NOMO-1 treated with DMSO at 0.1 percent for 48 hours (cell line): Measurements from ENCODE around the gene CTSD.

Experiments
- DNase-seq: peaks from one replicate; lab custom pipeline; 2025; ENCODE audit not compliant: unreplicated experiment; lab: John Stamatoyannopoulos, UW

Gene CTSD

DNA sequence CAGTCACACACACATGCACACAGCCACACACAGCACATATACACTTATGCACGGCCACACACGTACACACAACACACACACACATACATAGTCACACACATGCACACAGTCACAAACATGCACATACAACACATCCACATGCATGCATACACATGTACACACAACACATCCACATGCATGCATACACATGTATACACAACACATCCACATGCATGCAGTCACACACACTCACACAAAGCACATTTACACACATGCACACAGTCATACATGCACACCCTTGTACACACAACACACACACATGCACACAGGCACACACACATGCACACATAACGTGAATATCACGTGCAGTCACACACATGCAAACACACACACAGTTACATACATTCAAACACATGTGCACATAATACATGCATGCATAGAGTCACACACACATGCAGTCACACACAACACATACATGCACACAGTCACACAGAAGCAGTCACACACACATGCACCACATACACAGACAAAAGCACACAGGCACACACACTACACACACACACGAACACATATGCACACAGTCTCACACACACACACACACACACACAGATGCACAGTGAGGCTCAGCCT, 32.2 kb downstream of the CTSD start:
- no peak for DNase-seq

DNA sequence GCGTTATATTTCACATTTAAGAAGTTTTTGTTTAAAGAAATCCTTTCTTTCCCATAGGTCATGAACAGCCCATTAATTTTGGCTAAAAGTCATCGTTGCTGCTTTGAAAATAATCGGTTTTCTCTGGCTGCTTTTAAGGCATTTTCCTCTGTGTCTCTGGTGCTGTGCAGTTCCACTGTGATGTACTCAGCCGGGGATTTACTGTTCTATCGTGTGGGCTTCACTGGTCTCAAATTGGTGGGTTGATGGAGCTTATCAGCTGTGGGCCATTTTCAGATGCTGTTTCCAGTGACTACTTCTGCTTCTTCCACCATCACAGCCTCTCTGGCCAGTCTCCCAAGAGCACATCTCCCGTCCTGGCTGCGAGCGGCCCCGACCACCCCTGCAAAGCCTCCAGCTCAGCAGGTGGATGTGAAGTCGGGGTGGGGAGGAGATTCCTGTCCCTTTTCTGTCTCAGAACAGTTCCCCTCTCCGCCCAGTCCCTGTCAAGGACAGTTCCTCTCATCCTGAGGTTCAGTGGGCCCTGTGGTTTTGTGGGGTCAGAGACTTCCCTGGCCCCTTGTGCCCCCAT, 33.6 kb downstream of the CTSD start:
- DNase-seq, result no peak

DNA sequence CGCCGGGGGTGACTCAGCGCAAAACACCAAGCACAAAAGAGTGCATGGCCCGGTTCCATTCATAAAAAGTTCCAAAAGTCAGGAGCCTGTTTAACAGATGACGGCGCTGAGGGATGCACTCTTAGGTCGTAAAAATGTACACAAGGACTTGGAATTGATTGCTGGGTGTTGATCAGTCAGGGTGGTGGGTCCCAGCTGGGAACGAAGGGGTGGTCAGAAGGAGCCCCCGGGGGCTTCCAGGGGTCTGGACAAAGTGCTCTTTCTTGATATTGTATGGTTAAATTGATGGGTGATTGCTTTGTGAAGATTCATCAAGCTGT, 34.1 kb downstream of the CTSD start:
- DNase-seq, result no peak

DNA sequence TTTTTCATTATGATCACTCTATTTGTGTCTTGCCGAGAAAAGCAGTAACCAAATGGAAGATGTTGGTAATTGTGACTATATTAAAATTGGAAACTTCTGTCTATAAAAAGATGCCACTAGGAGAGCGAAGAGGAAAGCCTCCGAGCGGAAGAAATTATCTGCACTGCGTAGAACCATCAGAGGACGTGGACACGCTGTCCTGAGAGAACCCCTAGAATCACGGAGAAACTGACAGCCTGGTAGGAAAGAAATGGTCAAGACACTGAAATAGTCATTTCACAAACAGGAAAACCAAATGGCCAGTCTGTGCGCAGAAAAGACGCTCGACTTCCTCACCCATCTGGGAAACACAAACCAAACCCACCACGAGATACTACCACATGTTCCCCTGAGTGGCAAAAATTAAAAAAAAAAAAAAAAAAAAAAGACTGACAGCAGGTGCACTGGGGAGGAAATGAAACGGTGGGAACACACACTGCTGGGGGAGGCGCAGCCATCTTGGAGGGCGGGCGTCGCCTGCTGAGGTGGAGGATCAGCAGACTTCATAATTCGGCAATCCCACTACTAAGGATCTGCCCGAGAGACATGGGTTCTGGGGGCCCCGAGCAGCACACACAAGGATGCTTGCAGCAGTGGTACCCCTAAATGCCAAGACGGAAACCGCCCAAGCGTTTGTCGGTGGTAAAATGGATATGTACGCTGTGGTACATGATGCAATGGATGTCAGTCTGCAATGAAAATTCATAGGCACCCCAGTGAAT, 34.6 kb downstream of the CTSD start:
- peak; percentile 25 for DNase-seq

DNA sequence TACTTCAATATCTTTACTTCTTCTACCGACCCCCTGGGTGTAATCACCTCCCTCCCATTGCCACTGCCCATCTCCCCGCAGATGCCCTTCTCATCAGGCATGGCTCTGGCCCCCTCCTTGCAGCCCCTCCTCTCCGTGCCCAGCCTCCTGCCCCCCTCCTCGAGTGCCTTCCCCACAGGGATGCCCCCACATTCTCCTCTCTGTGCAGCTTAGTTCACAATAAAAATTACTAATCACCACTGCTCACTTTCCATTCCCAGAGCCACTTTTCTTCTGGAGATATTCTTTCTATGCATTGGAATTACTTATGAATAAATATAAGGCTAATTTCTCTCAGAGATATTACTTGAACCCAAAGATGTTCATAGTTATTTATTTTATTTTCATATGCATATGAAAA, 35.4 kb downstream of the CTSD start:
- DNase-seq, result no peak

DNA sequence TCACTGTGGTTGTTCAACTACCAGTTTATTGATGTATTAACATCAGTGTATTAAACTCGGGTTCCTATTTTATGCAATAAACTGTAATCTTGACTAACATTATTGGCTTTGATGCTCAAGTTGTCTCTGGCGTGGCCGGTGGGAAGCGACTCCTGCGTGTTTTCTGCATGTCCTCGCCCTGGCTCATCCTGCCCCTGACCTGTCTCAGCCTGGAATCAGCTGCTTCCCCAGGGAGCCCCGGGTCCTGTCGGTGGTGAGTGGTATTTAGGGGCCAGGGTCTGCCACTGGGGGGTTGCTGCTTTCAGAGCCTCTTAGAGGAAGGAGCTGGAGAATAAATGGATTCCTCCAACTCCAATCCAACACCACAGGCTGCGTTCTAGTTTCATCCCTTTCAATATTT, 35.9 kb downstream of the CTSD start:
- DNase-seq, result no peak

DNA sequence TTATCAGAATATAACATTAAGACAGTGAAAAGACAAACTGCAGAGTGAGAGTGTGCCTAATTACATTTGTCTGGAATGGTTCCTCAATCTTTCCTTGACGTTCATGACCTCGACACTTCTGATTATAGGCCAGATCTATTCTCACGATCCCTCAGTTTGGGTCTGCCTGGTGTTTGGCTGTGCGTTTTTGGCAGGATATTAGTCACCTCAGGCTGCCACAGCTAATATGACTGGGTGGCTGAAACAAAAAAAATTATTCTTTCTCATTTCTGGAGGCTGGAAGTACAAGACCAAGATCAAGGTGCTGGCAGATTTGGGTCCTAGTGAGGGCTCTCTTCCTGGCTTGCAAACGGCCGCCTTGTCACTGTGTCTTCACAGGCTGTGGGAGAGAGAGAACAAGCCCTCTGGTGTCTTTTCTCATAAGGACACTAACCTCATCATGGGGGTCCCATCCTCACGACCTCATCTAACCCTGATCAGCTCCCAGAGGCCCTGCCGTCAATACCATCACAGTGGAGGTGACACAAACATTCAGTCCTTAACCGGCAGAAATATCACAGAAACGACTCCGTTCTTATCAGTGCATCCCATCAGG, 36.5 kb downstream of the CTSD start:
- DNase-seq, result no peak

DNA sequence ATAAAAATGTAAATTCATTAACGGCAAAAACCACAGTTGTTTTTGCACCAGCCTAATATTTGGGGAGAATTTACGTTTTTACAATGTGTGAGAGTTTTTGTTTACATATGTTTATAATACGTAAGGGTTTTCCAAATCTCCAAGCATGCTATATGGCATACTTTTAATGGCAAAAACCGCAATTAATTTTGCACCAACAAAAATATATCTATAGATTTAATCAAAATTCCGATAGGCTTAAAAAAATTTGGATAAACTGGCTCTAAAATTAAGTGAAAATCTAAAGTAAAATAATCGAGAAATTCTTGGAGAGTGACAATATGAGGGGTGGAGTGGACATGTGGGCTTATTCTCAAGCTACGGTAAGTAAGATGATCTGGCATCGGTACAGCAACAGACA, 43.9 kb downstream of the CTSD start:
- DNase-seq, result no peak

DNA sequence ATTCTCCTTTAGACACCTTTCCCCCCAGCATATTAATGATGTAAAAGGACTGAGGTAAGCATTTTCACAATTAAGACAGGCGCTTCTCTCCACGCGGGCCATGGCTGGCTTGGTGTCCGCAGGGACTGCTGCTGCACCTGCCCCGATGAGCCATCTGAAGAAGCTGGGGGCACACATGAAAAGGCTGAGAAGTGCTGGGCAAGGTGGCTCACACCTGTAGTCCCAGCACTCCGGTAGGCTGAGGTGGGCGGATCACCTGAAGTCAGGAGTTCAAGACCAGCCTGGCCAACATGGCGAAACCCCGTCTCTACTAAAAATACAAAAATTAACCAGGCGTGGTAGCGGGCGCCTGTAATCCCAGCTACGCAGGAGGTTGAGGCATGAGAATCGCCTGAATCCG, 45.4 kb downstream of the CTSD start:
- DNase-seq, result no peak

DNA sequence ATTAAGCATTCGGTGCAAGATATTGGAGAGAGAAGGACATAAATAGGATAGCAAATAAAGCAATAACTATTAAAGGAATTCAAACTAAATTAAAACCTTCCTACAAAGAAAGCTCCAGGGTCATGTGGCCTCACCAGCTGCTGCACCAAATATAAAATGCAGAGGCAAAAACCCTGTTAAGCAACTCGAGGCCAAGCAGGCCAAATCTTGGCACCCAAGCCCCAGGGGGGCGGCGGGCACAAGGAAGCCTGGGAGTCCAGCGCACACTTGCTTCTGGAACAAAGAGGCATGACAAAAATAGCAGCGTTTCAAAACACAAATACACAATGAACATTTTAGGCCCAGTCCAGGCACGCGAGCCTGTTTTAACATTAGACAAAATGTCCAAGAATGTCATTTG, 46.0 kb downstream of the CTSD start:
- DNase-seq, result no peak

DNA sequence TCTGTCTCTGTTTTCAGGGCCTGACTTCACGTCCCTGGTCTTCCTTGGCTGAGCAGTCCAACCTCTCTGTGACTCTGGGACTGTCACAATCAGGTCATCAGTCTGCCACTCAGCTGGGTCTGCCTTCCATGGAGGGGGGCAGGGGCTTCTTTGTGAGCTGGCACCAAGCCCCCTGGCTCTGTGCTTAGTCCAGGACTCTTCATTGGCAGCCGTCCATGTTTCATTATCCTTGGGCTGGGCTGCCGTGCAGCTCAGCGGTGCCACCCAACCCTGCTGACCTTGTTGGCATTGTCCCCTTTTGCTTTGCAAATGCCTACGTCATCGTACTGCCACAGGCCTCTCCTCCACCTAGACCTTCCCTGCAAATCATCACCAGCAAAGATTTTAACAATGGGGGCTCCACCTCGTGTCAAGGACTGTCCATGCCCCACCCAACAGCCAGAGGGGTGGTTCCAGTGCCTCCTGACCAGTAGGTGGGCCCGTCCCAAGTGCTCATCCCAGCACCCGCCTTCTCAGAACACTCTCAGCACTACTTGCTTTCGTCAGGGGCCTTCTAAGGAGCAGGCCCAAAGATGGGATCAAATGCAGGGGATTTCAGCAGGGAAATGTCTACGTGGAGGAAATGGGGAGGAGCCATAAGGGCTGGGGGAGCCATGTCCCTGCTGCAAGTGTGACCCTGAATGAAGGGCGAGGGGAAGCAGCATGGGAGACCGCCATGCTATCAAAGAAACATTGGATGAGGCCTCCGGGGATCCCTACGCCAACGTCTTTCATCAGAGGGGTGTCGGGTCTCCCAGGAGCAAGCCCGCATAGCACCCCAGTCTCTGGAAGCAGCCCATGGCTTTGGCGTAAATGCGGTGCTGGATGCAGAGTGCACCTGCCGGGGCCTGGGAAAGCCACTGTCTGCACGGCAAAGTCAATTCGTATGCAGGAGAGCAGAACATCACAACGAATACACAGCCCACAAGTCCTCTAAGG, 48.5 kb downstream of the CTSD start:
- DNase-seq, result no peak

DNA sequence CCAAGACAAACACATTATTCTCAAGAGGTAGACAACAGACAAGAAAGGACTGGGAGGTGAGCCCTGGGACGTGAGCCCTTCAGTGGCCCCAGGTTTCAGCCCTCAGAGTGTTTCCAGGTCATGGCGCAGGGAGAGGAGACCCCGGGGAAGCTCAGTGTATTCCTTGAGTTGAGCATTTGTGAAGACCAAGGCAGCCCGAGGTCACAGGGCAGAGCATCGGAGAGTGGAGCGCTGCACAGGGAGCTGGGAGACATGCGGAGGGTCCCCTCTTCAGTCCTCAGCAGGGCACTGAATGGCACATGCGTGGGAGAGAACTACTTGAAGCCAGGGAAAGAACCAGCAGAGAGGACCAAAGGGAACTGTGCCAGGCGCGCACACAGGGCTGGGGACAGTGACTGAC, 55.0 kb downstream of the CTSD start:
- DNase-seq, result no peak

DNA sequence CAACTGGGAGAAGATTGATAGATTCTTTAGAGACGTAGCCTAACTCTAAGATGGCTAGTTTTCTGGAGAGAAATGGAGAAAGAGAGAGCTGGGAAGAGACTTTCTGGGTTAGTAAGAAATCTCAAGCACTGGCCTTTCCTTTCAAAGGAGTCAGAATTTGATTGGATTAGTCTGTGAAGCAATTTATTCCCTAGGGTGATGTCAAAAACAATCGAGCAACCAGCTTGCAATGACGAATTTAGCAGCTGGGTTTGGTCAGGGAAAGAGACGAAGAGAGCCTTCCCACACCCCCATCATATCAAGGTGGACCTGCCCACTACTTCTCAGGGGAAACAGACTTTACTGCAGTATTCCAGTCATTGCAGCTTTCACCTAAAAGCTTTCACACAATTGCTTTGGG, 56.0 kb downstream of the CTSD start:
- DNase-seq, result no peak

DNA sequence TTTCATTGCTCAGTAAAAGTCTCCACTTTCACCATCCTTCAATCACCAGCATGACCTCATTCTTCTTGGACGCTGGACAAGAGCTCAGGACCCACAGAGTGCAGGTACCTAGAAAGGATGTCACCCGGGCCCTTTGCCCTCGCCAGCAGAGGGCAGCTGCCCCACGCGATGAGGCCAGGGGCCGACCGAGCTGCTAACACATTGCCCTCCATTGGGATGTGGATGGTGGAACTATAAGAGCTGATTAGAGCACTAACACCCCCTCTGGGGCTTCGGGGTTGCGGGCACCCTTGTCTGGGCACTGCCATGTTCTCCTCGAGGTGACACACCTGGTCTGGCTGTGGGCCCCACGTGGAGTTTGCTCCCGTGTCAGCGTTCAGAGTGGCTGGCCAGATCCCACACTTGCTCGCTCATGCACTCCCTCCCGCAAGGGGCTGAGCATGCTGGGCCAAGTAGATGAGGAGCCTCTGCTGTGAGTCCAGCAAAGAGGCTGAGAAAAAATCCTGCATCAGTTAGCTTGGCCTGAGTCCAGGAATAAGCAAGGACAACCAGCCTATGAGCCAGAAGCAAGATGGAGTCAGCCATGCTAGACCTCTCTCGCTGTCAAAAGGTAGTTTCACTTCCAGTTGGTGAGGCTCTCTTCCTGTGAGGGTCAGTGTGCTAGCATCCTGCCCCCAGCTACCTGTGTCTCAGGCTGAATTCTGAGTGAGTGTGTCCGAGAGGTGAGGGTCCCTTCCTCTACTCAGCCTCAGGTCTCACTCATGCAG, 56.9 kb downstream of the CTSD start:
- DNase-seq, result peak; percentile 31

DNA sequence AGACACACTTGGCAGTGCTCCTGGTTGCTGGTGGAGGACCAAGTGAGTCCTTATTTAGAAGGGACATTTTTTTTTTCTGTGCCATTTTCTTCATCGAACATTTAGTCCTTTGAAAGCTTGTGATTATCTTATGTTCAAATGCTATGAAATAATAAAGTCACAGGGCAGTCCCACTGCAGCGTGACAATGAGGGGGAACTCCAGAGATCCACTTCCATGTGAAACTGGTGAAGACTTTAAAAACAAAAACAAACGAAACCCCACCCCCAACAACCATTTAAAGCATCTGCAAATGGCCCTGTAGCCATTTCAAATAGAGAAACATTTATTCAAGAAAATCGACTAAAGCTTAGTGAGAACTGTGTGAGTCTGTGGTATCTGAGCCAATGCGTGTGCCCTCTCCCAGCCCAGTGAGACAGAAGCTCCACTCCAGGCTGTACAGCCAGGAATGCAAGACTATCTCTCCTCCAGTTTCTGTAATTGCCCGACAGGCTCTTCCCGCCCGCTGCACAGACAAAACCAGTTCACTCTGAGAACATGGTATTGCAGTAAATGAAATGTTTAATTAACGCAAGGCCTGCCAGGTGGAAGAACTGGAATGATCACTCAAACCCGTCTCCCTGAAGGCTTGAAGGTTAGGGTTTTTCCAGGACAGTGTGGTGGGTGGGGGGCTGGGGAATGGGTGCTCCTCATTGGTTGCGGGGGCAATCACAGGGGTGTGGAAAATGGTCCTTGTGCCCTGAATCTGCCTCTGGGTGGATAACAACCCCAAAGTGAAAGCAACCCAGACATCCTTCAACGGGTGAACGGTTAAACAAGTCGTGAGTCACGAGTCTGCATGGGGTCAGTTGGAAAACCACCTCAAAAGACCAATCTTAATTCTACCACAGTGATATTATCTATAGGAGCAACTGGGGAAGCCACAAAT, 58.3 kb downstream of the CTSD start:
- DNase-seq, result no peak

DNA sequence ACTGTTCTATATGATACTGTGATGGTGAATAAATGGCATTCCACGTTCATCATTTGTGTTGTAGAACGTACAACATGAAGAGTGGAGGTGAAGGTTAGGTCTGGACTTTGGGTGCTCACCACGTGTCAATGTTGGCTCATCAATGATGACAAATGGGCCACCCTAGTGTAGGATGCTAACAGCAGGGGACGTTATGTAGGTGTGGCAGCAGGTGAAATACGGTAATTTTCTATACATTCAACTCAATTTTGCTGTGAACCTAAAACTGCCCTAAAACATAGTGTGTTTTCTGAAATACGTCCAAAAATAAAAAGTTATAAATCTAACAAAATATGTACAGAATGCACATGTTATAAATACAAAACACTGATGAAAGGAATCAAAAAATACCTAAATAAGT, 60.6 kb downstream of the CTSD start:
- DNase-seq, result no peak
